Panc1 (cell line): Measurements from ENCODE around the gene APP. TPM values are rescaled to one million over a fixed set of nuclear protein-coding genes. Genes with fewer than 3 reads are reported as not detected.

Experiments used
- ATAC-seq: fragments of 200-7000 bp; cut with Tn5 transposase; 2 replicates; pipeline ENCODE4 v1.9.1; 2020; ENCODE audit warnings: mild to moderate bottlenecking, moderate library complexity
- BruUV-seq: library from RNA; stranded (reverse); fragments of 400-500 nt; replicated peaks from 2 replicates; lab custom pipeline; 2021; lab: Mats Ljungman, UMichigan
- CTCF ChIA-PET: fragments of 300-600 bp; sonication (Branson Sonifier 250); formaldehyde crosslinking; loops from one replicate; lab custom pipeline; 2022; ENCODE audit warnings: antibody characterized with exemption; lab: Charles Lee
- POLR2A ChIA-PET: fragments of 300-600 bp; sonication (Branson Sonifier 250); formaldehyde crosslinking; loops from one replicate; lab custom pipeline; 2022; ENCODE audit warnings: antibody characterized with exemption; lab: Charles Lee
- DNase-seq: peaks from one replicate; pipeline ENCODE4 v3.0.0-alpha.2; 2010; ENCODE audit warnings: low read depth, low spot score
- H3K27ac ChIP-seq: 2 replicates; pipeline ENCODE4 v1.5.1; 2011; ENCODE audit warnings: mild to moderate bottlenecking, low read length, inconsistent platforms
- H3K27me3 ChIP-seq: fragments of 200-500 bp; sonication (Bioruptor generic); 2 replicates; pipeline ENCODE4 v1.6.0; 2014; ENCODE audit warnings: low read length, inconsistent platforms; ENCODE audit not compliant: control insufficient read depth, insufficient read depth
- H3K36me3 ChIP-seq: fragments of 200-500 bp; sonication (Bioruptor generic); 2 replicates; pipeline ENCODE4 v1.5.1; 2014; ENCODE audit warnings: inconsistent platforms, mild to moderate bottlenecking, low read length, moderate library complexity; ENCODE audit not compliant: control insufficient read depth, insufficient read depth
- H3K4me1 ChIP-seq: 2 replicates; pipeline ENCODE4 v1.5.1; 2011; ENCODE audit warnings: inconsistent platforms, mild to moderate bottlenecking, low read length, moderate library complexity; ENCODE audit not compliant: control insufficient read depth, insufficient read depth
- H3K4me3 ChIP-seq, 2 experiments: 2 replicates each; pipeline ENCODE4 v1.5.1; 2011 to 2012; ENCODE audit warnings: low read depth in 2 of 2, low read length in 2 of 2, mild to moderate bottlenecking in 2 of 2, inconsistent platforms in 1 of 2, moderate library complexity in 1 of 2
- H3K9me3 ChIP-seq: fragments of 200-500 bp; sonication (Bioruptor generic); 2 replicates; pipeline ENCODE4 v1.5.1; 2014; ENCODE audit warnings: low read depth, mild to moderate bottlenecking, inconsistent platforms, low read length, moderate library complexity; ENCODE audit not compliant: control insufficient read depth, insufficient read depth
- CTCF ChIP-seq: fragments of 450-650 bp; IDR thresholded peaks from 2 replicates; pipeline ENCODE4 v1.5.1; 2017; ENCODE audit warnings: mild to moderate bottlenecking
- POLR2AphosphoS5 ChIP-seq: IDR thresholded peaks from 2 replicates; pipeline ENCODE4 v1.6.1; 2012; ENCODE audit warnings: mild to moderate bottlenecking, low read depth, low read length, moderate library complexity
- REST ChIP-seq, 2 experiments: IDR thresholded peaks; 2 replicates each; pipeline ENCODE4 v1.6.1; 2011 to 2012; ENCODE audit warnings: low read depth in 2 of 2, control low read depth in 1 of 2, low read length in 1 of 2, mild to moderate bottlenecking in 1 of 2, moderate library complexity in 1 of 2; ENCODE audit not compliant: insufficient read depth in 1 of 2
- SIN3A ChIP-seq: IDR thresholded peaks from 2 replicates; pipeline ENCODE4 v1.6.1; 2012; ENCODE audit warnings: low read depth, mild to moderate bottlenecking, low read length, moderate library complexity, borderline replicate concordance; ENCODE audit not compliant: insufficient read depth
- TCF7L2 ChIP-seq: IDR thresholded peaks from 2 replicates; pipeline ENCODE4 v1.6.1; 2011; ENCODE audit warnings: mild to moderate bottlenecking, low read depth, low read length, inconsistent platforms
- in situ Hi-C: cut with HindIII; loops from 2 replicates; pipeline ENCODE4 v1.10.0; 2016; ENCODE audit warnings: low sequenced_read_pairs, low pct_unique_long_range_greater_than_20kb
- intact Hi-C: fragments of 100-400 bp; cut with micrococcal nuclease; formaldehyde crosslinking; loops from one replicate; pipeline ENCODE4 v1.10.0; 2022; ENCODE audit not compliant: unreplicated experiment
- total RNA-seq: library from RNA; stranded (reverse); gene quantifications from one replicate; pipeline ENCODE4 v1.2.1, GENCODE V29; 2021; ENCODE audit not compliant: unreplicated experiment

Gene APP
- total RNA-seq, 1 experiment from 2014 or later, result 542 TPM

GRCh38 chr21:26119906-26120305 lies 50.7 kb downstream of the APP start:
- no peaks in the 10 kb centered on the region for H3K27me3 ChIP-seq
- BruUV-seq, result no TSS peak
- ChIA-PET POLR2A (no interaction called here), CTCF (no interaction called here)
- H3K27ac ChIP-seq, result no peak overlapping the region
- DNase-seq, result no peak
- in situ Hi-C loops (no loop called here), intact Hi-C loops (no loop called here)
- no peaks in the 10 kb centered on the region for H3K9me3 ChIP-seq
- H3K4me3 ChIP-seq, result no peak overlapping the region
- H3K4me1 ChIP-seq, result peaks cover 26% of the 10 kb centered on the region
- ATAC-seq, result no peak
- TF ChIP-seq SIN3A (no peak), TCF7L2 (no peak), REST (IDR thresholded peaks at IDR 0.05; ENCODE audit: insufficient read depth in 1 of 2, low read depth in 2 of 2, low read length in 1 of 2) (no peak), POLR2AphosphoS5 (no peak), CTCF (no peak)
- no peaks in the 10 kb centered on the region for H3K36me3 ChIP-seq

GRCh38 chr21:26118938-26119540 lies 51.5 kb downstream of the APP start:
- DNase-seq (no peak), ATAC-seq (no peak)
- H3K27me3 ChIP-seq, result no peaks in the 10 kb centered on the region
- no peak overlapping the region for H3K27ac ChIP-seq
- H3K9me3 ChIP-seq, result no peaks in the 10 kb centered on the region
- CTCF ChIA-PET, result no interaction called here
- no peaks in the 10 kb centered on the region for H3K36me3 ChIP-seq
- H3K4me1 ChIP-seq, result peaks cover 18% of the 10 kb centered on the region
- TF ChIP-seq CTCF (no peak), SIN3A (no peak), REST (IDR thresholded peaks at IDR 0.05; ENCODE audit: insufficient read depth in 1 of 2, low read depth in 2 of 2, low read length in 1 of 2) (no peak), POLR2AphosphoS5 (no peak), TCF7L2 (no peak)
- no TSS peak for BruUV-seq
- no peak overlapping the region for H3K4me3 ChIP-seq
- POLR2A ChIA-PET, result interaction anchor here (0.6 kb wide), 2 partner anchors 21 to 184 kb away, joined by 5 to 8 read pairs; no protein-coding TSS in a partner anchor
- intact Hi-C loops, result no loop called here
- in situ Hi-C loops, result no loop called here
